SH-SY5Y (cell line): Measurements from ENCODE around the gene CDH4.

Source experiments
- GATA2 ChIP-seq: IDR thresholded peaks from 2 replicates; pipeline ENCODE4 v1.6.1; 2011; ENCODE audit warnings: mild to moderate bottlenecking, low read depth, low read length
- GATA3 ChIP-seq: IDR thresholded peaks from 2 replicates; pipeline ENCODE4 v1.6.1; 2011; ENCODE audit warnings: low read depth, mild to moderate bottlenecking, low read length, moderate library complexity

- TF ChIP-seq GATA3 = no peak
- no peak for TF ChIP-seq GATA2
Observed at GRCh38 chr20:61701401-61701800, 449.3 kb downstream of the CDH4 start.
